ENCODE results near the gene CAPZB.

The CAPZB gene

DNA sequence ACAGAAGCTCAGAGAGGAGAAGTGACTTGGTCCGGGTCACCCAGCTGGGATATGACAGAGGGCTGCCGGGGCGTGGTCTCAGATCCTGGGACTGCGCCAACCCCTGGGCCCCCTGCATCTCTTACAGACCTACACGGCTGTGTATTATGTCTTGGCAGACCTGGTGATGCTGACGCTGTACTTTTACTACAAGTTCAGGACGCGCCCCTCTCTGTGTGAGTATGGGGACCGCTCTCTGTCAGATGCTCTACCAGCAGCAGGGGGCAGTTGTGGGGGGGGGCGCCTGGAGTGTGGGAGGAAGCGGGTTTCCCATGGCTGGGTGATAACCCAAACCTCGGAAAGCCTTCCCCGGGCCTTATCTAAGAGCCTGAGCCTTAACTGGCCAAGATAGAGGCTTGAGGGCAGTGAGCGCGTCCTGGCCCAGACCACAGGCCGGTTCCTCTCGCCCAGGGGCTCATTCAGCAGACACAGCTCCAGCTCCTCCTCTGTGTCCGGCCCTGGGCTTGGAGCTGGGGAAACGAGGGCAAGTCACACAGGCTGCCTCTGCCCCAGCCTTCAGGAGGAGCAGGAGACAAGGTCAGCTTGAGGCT, 159.9 kb downstream of the CAPZB start:
- no peak for ATAC-seq

DNA sequence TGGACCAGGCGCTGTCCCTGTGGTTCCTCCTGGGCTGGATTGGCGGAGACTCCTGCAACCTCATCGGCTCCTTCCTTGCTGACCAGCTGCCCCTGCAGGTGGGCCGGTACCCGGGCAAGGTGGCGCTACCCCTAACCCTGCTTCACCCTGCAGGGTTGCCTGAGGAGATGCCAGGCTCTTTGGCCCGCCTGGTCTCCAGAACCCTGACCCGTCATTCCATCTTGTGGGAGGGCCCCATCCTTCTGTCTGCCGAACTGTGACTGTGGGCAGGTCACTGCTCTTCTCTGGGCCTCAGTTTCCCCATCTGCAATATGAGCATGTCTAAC, 160.7 kb downstream of the CAPZB start:
- no peak for ATAC-seq
- TF ChIP-seq CSDC2 (CRISPR knock-in tag; IDR thresholded peaks at IDR 0.05), result no peak

More for the DNA sequence above, 159.9 kb downstream of the CAPZB start:
- TF ChIP-seq ZFP30 (CRISPR knock-in tag; IDR thresholded peaks at IDR 0.05) (no peak), PPARA (CRISPR knock-in tag; IDR thresholded peaks at IDR 0.05; ENCODE audit: borderline replicate concordance) (no peak), ZNF8 (CRISPR knock-in tag; IDR thresholded peaks at IDR 0.05) (no peak), RARB (CRISPR knock-in tag; IDR thresholded peaks at IDR 0.05) (no peak), ISL1 (CRISPR knock-in tag; IDR thresholded peaks at IDR 0.05) (no peak), ZNF70 (CRISPR knock-in tag; IDR thresholded peaks at IDR 0.05) (no peak), BACH2 (CRISPR knock-in tag; IDR thresholded peaks at IDR 0.05; ENCODE audit: borderline replicate concordance) (no peak), ZC3H10 (CRISPR knock-in tag; IDR thresholded peaks at IDR 0.05) (no peak), OSR1 (CRISPR knock-in tag; IDR thresholded peaks at IDR 0.05) (no peak), TOX (CRISPR knock-in tag; IDR thresholded peaks at IDR 0.05; ENCODE audit: borderline replicate concordance) (no peak)
- TF ChIP-seq, protein P1, sequence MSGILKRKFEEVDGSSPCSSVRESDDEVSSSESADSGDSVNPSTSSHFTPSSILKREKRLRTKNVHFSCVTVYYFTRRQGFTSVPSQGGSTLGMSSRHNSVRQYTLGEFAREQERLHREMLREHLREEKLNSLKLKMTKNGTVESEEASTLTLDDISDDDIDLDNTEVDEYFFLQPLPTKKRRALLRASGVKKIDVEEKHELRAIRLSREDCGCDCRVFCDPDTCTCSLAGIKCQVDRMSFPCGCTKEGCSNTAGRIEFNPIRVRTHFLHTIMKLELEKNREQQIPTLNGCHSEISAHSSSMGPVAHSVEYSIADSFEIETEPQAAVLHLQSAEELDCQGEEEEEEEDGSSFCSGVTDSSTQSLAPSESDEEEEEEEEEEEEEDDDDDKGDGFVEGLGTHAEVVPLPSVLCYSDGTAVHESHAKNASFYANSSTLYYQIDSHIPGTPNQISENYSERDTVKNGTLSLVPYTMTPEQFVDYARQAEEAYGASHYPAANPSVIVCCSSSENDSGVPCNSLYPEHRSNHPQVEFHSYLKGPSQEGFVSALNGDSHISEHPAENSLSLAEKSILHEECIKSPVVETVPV (CRISPR knock-in tag; IDR thresholded peaks at IDR 0.05), result no peak
- TF ChIP-seq, protein P2, sequence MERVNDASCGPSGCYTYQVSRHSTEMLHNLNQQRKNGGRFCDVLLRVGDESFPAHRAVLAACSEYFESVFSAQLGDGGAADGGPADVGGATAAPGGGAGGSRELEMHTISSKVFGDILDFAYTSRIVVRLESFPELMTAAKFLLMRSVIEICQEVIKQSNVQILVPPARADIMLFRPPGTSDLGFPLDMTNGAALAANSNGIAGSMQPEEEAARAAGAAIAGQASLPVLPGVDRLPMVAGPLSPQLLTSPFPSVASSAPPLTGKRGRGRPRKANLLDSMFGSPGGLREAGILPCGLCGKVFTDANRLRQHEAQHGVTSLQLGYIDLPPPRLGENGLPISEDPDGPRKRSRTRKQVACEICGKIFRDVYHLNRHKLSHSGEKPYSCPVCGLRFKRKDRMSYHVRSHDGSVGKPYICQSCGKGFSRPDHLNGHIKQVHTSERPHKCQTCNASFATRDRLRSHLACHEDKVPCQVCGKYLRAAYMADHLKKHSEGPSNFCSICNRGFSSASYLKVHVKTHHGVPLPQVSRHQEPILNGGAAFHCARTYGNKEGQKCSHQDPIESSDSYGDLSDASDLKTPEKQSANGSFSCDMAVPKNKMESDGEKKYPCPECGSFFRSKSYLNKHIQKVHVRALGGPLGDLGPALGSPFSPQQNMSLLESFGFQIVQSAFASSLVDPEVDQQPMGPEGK (CRISPR knock-in tag; IDR thresholded peaks at IDR 0.05; ENCODE audit: borderline replicate concordance), result no peak
- TF ChIP-seq, protein P3, sequence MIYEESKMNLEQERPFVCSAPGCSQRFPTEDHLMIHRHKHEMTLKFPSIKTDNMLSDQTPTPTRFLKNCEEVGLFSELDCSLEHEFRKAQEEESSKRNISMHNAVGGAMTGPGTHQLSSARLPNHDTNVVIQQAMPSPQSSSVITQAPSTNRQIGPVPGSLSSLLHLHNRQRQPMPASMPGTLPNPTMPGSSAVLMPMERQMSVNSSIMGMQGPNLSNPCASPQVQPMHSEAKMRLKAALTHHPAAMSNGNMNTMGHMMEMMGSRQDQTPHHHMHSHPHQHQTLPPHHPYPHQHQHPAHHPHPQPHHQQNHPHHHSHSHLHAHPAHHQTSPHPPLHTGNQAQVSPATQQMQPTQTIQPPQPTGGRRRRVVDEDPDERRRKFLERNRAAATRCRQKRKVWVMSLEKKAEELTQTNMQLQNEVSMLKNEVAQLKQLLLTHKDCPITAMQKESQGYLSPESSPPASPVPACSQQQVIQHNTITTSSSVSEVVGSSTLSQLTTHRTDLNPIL (CRISPR knock-in tag; IDR thresholded peaks at IDR 0.05; ENCODE audit: low read depth), result no peak

DNA sequence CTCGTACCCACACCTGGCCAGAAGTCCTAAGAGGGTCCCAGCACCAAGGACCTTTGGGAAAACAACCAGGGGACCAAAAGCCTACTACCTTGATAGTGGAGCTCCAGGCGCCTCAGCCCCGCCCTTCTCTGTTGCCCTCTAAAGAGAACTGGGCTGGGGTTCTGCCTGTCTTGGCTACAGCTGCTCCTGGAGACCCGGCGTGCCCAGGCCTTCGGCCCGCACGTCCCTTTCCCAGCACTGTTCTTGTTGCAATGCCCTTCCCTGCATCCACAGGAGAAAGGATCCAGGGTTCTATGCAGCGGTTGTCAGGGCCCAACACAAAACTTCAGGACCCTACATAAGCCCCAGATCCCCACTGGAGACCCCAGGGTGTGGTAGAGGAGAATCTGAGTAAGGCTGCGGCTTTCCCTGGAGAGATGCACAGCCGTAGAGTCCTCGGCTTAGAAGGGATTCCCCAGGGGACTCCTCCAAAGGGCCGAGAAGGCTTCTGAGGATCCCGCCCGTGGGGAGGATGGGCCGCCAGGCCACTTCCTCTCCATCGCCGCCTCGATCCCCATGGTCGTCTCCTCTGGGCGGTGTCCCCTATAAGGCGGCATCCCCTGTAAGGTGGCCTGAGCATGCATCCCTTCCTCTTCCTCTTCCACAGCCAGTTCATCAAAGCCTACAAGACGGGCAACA, 161.2 kb downstream of the CAPZB start:
- no peak for TF ChIP-seq ESRRG (CRISPR knock-in tag; IDR thresholded peaks at IDR 0.05)
- TF ChIP-seq, protein P2 (CRISPR knock-in tag; IDR thresholded peaks at IDR 0.05; ENCODE audit: borderline replicate concordance), result no peak
- TF ChIP-seq ZNF8 (CRISPR knock-in tag; IDR thresholded peaks at IDR 0.05), result no peak
- ATAC-seq, result no peak

DNA sequence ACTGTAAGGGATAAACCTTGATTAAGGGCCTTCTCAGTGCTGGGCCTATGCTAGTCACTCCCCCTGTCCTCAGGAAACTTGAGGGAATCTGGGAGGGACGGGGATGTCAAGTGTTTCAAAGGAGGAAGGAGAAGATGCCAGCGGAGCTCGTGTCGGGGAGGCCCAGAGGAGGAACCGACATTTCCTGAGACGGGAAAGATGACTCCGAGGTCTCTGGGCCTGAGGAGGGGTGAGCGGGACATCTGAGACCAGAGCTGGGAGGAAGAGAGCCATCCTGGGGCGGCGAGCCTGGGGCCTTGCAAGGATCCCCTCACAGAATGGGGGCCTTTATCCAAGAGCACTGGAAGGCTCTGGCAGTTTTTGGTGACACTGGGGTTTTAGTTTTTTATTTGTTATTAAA, 162.9 kb downstream of the CAPZB start:
- TF ChIP-seq, protein P2 (CRISPR knock-in tag; IDR thresholded peaks at IDR 0.05; ENCODE audit: borderline replicate concordance), result no peak
- TF ChIP-seq ZNF70 (CRISPR knock-in tag; IDR thresholded peaks at IDR 0.05) (no peak), TOX (CRISPR knock-in tag; IDR thresholded peaks at IDR 0.05; ENCODE audit: borderline replicate concordance) (no peak)
- no peak for ATAC-seq

DNA sequence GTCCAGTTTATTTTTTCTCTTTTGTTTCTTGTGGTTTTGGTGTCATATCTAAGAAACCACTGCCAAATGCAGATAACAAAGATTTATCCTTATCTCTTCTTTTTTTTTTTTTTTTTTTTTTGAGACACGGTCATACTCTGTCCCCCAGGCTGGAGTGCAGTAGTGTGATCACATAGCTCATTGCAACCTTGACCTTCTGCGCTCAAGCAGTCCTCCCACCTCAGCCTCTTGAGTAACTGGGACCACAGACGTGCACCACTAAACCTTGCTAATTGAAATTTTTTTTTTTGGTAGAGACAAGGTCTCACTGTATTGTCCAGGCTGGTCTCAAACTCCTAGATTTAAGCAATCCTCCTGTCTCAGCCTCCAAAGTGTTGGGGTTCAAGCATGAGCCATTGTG, 164.3 kb downstream of the CAPZB start:
- TF ChIP-seq ISL1 (CRISPR knock-in tag; IDR thresholded peaks at IDR 0.05) (no peak), ARNTL (CRISPR knock-in tag; IDR thresholded peaks at IDR 0.05; ENCODE audit: borderline replicate concordance, low read depth) (no peak), BACH2 (CRISPR knock-in tag; IDR thresholded peaks at IDR 0.05; ENCODE audit: borderline replicate concordance) (no peak), OSR1 (CRISPR knock-in tag; IDR thresholded peaks at IDR 0.05) (no peak), TCF4 (CRISPR knock-in tag; IDR thresholded peaks at IDR 0.05; ENCODE audit: borderline replicate concordance) (no peak), TOX (CRISPR knock-in tag; IDR thresholded peaks at IDR 0.05; ENCODE audit: borderline replicate concordance) (no peak), CSDC2 (CRISPR knock-in tag; IDR thresholded peaks at IDR 0.05) (no peak), ZNF8 (CRISPR knock-in tag; IDR thresholded peaks at IDR 0.05) (no peak), SNAI2 (CRISPR knock-in tag; IDR thresholded peaks at IDR 0.05) (no peak), ZFP3 (CRISPR knock-in tag; IDR thresholded peaks at IDR 0.05) (no peak), RARB (CRISPR knock-in tag; IDR thresholded peaks at IDR 0.05) (no peak)
- TF ChIP-seq, protein P1 (CRISPR knock-in tag; IDR thresholded peaks at IDR 0.05), result no peak
- TF ChIP-seq, protein P2 (CRISPR knock-in tag; IDR thresholded peaks at IDR 0.05; ENCODE audit: borderline replicate concordance), result no peak
- ATAC-seq, result no peak

Measured in SK-N-SH treated with all-trans-retinoic acid at 6 μM for 48 hours (cell line).